HG02763 (cell line): ENCODE results near the gene NELL2.
"Not testable (repeated sequence)": the region's sequence is repeated elsewhere in the genome, so short reads cannot be mapped to it uniquely, and the experiment has no call there.

Source experiments
- ATAC-seq: cut with Tn5 transposase; IDR thresholded peaks from one replicate; pipeline ENCODE4 v1.9.1; 2021; ENCODE audit warnings: mild to moderate bottlenecking, moderate library complexity; ENCODE audit not compliant: unreplicated experiment

The NELL2 gene

DNA sequence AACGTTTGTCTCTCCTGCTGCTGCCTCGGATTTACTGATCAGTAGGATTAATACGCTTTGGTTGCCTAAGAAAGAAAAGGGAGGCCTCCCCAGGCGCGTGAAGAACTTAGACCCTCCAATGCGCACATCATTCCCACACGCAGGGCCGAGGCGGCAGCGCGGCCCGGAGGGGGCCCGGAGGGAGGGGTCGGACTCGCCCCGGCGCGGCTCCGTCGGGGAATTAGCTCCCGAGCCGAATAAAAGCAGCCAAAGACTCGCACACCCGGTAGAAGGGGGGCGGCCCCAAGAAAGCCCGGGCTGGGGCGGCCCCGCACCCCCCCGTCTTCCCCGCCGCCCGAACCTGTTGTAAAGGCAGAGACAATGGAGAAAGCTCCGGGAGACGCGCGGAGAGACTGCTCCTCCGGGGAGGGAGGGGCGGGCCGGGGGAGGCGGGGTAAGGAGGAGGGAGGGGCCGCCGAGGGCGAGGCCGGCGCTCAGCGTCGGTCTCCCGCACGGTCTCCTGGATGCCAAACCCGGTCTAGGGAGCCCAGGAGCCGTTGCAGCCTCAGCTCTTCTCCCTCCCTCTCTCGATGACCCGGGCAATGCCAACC lies at the start of gene NELL2:
NELL2 (minus strand) TSS at position 362 of the 590 bp plus-strand sequence. CDS start 446 bp downstream, outside the sequence.
- no peak for ATAC-seq

DNA sequence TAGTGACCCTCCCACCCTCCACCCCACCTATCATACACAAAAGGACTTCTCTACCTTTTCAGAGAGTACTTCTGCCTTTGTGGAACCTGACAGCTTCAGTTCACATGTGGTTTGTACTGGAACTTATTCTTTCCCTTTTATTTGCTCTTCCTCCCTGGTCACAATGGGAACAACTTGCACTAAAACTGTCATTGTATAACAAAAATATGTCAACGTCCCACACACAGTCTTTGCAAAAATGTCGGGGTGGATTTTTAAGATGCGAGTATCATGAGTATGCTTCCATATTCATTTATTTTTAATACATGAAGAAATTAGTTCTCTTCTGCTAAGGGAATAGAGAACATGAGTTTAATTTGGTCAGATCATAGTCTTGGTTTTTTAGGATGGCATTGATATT lies 45.6 kb upstream of the NELL2 start:
- no peak for ATAC-seq

DNA sequence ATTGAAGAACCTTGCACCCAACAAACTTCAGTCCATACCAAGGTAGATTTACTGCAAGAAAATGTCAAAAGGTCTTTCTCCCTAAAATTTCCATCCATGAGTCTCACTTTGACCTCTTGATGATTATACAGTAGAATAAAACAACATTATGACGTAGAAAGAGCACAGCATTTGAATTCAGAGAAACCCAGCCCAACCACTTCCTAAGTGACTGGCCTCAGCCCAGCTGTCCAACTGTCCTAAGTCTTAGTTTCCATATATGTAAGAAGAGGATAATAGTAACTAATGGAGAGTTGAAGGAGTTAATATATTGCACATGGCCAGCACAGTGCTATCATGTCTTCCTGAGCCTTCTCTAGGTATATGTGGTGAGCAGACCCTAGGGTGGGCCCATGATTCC lies 41.0 kb upstream of the NELL2 start:
- no peak for ATAC-seq

DNA sequence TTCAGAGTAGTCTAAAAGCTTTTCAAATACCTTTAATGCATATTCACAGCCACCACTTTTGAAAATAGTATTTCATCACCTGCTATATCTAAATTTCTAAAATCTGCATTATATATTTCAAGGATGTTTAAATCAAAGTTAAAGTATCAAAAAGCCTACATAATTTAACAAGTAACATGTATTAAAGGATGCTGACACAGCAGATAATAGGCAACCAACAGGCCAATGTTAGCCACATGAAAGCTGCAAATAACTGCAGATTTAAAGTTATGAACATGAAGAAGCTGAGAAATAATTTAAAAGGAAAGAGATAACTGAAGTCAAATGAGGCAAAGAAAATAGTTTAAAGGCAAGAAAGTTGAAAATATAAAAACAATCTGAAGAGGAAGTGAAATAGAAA lies 39.8 kb upstream of the NELL2 start:
- ATAC-seq: no peak

DNA sequence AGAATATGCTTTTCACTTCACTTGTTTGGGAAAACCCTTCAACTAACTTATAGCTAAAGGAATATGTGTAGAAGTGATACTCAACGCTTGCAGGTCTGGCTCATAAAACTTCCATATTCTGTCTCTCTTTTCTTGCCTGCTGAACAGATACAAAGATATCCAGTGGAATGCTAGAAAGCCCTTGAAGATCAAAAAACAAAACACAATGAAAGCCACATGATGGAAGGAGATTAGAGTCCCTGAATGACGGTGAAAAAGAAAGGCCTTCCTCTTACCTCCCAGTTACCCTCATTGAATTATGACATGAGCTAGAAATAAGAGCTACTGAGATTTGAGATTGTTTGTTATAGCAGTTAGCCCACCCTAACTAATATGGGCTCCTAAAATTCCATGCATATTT lies 28.2 kb upstream of the NELL2 start:
- no peak for ATAC-seq

DNA sequence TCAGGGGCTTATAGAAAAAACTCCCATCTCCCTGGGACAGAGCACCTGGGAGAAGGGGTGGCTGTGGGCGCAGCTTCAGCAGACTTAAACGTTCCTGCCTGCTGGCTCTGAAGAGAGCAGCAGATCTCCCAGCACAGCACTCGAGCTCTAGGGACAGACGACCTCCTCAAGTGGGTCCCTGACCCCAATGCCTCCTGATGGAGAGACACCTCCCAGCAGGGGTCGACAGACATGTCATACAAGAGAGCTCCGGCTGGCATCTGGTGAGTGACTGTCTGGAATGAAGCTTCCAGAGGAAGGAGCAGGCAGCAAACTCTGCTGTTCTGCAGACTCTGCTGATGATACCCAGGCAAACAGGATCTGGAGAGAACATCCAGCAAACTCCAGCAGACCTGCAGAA lies 22.0 kb upstream of the NELL2 start:
- ATAC-seq: not testable (repeated sequence)

DNA sequence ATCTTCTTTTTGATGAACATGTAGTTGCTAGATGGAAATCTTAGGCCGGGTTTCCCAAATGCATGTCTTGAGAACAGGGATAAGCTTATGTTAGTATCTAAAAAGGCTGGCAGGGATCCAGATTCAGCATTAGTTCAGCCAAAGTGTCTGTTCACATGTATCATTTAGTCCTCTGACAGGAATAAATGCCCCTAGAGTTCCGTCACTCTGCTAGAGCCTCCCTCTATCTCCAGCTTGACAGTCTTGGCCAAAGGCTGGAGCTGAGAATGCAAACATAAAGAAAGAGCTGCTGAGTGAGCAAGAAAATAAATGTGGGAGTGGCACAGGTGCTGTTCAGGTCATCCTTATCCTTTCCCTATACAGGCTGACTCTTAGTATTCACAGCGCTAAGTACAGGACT lies 13.8 kb upstream of the NELL2 start:
- no peak for ATAC-seq

DNA sequence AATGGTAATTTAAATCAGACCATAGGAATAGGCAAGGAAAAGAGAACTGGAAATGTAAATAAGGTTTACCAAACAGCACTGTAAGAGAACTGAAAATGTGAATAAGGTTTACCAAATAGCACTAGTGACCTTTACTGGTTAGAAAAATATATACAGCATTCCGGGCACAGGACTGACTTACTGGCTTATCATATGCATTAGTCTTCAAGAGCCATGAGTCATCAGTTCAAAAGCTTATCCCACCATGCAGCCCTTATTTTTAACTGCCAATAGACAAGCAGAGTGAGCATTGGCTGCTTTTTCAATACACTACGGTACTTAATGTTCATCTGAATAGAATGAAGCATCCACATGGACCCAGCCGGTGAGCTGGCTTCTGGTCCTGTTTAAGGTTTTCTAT lies 13.0 kb upstream of the NELL2 start:
- no peak for ATAC-seq

DNA sequence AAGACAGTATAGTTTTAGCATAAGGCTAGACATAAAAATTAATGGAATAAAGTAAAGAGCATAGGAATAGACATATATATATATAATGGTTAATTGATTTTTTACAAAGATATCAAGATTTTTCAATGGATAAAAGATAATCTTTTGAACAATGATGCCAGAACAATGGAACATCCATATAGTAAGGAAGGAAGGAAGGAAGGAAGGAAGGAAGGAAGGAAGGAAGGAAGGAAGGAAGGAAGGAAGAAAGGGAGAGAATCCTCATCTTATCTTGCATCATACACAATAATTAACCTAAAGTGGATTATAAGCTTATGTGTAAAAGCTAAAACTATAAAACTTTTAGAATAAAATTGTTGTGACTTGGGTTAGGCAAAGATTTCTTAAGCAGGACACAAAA lies 9.8 kb upstream of the NELL2 start:
- no peak for ATAC-seq

DNA sequence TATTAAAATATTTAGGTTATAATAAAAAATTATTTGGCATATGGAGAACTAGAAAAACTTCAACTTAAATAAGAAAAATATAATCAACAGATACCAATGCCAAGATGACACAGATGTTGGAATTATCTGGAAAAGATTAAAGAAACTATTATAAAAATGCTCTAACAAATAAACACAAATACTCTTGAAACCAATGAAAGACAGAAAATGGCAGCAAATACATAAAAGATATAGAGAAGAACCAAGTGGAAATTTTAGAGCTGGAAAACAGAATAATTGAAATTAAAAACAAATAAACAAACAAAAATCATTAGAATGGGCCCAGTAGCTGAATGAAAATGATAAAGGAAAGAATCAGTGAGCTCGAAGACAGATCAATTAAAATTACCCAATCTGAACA lies 5.1 kb upstream of the NELL2 start:
- ATAC-seq: no peak

DNA sequence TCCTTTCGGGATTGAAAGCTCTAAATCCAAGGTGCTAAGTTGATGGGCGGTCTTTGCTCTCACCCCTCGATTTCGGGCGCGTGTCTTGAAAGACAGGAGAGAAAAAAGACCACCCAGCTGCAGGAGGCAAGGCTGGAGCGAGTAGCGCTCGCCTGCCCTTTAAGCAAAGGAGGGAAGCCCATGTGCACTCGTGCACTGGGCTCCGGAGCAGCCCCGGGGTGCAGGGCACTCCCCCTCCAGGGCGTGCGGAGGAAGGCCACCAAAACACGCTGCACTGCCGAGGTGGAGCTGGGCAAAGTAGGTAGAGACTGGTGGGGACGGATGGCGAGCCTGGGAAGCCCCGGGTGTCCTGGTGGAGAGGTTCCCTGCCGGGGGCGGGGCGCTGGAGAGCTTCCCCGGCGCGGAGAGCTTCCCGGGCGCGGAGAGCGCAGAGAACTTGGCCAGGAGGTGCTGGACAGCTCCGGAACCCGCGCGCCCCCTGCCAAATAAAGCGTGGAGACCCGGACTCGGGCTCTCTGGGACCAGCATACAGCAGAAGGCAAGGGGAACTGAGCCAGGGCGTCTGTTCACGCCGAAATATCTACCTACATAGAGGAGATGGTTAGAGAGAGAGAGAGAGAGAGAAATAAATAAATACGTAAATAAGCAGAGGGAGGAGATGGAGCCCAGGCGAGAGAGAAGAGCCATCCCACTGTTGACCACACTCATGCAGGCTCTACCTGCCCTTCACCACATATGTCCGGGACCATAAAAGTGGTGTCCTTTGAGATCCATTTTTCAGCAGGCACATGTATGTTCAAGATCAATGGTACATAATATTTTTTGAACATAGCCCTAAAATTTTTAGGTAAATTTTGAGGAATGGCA lies 662 bp upstream of the NELL2 start:
- no peak for ATAC-seq

DNA sequence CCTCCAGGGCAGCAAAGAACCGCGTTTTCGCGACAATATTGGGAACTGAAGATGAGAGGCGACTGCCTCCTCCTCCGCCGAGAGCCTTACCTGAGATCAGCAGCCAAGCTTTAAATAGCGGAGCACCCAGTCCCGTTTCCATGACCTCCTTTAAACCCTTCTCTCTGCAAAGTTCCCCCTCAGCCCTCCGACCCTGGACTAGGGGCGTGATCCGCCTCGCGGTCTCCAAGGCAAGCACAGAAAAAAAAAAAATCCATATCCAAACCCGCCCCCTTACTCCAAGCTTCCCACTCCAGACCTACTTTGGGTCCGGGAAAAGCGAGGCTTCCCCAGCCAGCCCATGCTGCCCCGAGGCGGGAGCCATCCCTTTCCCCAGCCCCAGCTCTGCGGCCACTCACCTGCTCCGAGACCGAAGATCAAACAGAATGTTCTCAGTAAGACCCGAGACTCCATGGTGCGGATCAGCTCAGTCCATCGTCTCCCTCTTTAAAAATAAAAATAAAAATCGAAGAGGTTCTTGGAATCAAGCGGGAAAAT lies 630 bp downstream of the NELL2 start:
- no peak for ATAC-seq

DNA sequence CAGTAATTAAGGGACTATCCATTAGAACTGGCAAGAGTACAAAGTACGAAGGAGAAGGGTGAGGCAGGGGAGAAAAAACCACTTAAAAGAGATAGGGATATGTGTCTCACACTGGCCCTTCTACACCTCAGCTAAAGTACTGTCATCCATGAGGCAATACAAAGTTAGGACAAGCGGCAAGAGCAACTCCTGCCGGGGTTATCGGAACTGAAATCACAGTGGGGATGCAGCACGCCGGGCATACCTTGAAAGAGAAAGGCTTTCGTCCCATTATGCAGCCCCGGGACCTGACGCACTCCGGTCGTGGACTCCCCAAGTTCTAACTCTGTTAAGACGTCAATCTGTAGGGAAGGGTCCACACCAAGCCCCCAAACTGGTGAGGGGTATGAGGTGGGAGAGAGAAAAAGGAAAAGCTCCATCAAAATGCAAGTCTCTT lies 1.1 kb downstream of the NELL2 start:
- no peak for ATAC-seq

DNA sequence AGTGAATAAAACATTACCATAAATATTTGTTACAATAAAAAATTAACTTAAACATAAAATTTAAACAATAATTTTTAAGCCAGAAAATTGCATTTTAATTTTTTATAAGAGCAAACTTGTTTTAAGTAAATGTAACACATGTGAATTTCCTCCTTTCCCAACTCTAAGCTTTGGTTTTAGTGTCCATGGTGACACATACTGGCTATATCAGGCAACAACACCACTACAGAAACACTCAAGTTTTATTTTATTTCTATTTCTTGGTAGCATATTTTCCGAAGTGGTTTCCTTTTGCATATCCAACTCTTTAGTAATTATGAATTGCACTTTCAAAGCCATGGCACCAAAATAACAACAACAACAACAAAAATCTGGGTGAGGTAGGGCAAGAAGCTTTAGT lies 2.2 kb downstream of the NELL2 start:
- ATAC-seq: no peak

DNA sequence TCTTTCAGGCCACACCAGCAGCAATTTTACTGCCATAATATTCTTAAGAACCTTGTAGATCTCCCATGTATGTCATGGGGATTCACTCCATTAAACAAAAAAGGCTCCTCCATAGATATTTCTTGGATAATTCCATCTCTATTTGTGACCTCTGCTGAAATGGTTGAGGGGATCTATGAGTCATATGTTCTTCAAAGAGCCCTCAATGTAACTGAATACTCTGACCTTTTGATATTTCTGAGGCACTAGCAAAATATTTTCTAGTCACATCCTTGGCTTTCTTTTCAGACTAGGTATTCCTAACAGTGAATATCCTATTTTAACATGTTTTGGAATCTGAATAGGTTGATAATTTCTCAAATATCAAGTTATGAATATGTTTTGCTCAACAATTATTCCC lies 6.6 kb downstream of the NELL2 start:
- no peak for ATAC-seq

DNA sequence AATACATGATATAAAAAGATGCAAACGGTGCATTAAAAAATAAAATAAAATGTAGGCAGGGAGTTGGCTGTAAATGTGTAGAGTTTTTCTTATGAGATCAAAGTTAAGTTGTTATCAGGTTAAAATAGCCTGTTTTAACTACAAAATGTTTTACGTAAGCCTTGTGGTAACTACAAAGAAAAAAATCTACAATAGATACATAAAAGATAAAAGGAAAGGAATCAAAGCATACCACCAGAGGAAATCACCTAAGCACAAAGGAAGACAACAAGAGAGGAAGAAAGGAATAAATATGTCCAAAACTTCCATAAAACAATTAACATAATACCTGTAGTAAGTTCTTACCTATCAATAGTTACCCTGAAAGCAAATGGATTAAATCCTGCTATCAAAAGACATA lies 12.2 kb downstream of the NELL2 start:
- no peak for ATAC-seq

DNA sequence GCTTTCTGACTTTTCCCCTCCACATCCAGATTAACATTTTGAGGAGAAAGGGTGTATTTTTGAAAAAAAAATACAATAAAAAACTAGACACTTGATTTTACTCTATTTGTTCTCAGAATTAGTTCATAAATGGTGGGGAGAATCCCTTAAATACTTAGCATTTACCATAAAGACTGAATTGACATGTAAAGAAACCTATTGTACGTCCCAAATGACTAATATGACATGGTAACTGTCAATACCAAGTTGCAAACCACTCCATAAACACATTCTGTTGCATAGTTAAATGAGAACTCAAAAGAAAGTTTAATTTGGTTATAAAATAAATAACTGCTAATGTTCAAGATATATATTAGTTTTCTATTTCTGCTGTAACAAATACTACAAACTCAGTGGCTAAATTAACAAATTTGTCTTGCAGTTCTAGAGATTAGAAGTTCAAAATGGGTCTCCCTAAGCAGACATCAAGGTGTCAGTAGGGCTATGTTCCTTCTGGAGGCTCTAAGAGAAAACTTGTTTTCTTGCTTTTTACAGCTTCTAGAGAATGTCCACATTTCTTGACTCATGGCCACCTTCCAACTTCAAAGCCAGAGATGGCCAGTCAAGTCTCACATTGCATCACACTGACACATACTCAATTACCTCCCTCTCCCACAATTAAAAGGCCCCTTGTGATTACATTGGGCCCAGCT lies 16.0 kb downstream of the NELL2 start:
- ATAC-seq: no peak

DNA sequence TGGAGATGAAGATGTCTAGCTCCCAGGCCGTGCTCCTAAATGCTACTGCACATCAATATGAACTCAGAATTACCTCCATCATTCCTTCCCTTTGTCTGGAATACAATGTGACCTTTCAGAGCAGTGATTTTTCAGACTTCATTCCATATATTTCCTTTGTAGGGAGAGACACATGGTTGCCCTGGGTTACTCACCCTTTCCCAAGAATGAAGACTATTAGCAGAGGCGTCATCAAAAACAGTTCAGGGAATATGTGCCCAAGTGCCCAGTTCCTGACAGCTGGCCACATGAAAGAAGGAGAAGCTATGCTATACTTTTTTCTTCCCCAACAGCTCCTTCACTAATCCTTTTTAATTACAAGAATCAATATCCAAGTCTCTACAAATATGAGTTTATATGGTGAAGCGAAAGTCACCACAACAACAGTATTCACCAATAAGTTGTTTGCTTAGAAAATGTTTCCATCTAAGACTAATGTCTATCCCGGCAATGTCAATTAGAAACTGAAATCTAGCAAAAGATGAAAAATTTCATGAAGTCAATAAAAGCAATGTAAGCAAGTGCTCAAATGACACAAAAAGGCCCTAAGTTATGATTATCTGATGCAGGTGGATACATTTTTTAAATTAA lies 17.8 kb downstream of the NELL2 start:
- no peak for ATAC-seq

DNA sequence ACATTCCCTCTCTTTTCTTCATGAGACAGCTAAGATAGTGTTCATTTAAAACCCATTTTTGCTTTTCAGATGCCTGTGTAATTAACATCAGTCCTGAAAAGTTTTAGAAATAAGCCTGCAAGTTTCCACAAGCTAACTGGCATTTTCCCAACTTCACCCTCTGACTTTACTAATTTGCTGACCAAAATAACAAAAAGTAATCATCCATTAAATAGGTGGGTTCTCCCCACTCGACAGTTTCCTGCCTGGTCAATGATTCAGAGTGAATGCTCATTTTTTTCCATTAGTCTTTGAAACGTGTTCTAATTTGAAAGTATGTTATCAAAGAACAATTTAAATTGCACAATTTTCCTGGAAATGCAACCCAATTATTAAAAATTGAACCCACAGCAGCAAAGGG lies 23.6 kb downstream of the NELL2 start:
- ATAC-seq: no peak

DNA sequence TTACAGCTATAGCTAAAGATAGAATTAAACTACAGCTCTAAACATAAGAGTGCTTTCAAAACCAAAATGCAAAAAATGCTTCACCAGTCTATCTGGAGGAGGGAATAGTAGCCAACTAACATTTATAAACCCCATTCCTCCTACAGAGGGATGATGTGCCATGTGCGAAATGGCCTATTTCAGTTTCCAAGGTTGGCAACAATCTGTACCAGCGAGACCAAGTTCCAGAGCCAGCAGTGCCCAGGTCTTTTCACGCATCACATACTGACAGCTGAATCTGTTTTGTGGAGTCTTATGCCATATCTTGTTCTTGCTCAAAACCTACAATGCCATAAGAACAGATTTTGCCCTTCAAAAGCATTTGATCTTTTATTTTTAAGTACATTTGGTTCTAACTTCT lies 24.5 kb downstream of the NELL2 start:
- no peak for ATAC-seq

DNA sequence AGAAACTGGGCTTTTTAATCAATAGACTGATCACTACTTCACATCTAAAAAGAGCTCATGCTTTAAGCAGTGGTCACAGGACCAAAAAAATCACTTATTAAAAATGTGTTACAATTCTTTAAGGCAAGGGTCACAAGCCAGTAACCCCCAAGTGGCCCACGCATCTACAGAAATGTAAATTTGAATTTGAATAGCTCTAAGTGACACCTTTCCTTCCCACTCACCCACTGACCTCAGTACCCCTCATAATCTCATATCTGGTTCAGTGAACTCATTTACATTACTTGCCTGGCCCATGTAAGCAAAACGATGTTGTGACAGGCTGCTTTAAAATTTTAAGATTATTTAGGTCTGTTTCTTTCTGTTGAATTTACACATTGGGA lies 27.4 kb downstream of the NELL2 start:
- ATAC-seq: peak; percentile 40
